Gastrocnemius medialis (tissue), 4 donors: ENCODE measurements around the gene GAB2.

Experiments
- CTCF ChIP-seq, 5 experiments: fragments of 450-650 bp in 3 of 5; fragments of 200-600 bp in 2 of 5; sonication (generic) in 2 of 5; IDR thresholded peaks in 4 of 5; conservative IDR thresholded peaks in 1 of 5; 1 replicate in 4 of 5; 2 replicates in 1 of 5; pipeline ENCODE4 v1.5.1; 2016 to 2019; ENCODE audit warnings: antibody characterized with exemption in 5 of 5, mild to moderate bottlenecking in 3 of 5, moderate library complexity in 3 of 5
- POLR2A ChIP-seq, 2 donors: fragments of 450-650 bp; IDR thresholded peaks; one replicate each; pipeline ENCODE4 v1.6.1; 2017; ENCODE audit warnings: antibody characterized with exemption in 2 of 2, mild to moderate bottlenecking in 2 of 2, moderate library complexity in 2 of 2

- no peak for TF ChIP-seq CTCF (IDR thresholded peaks at IDR 0.05 in 4 of 5, conservative IDR thresholded peaks at IDR 0.05 in 1 of 5)
- TF ChIP-seq POLR2A (IDR thresholded peaks at IDR 0.05): no peak
Observed at GRCh38 chr11:78405805-78406204, 11.8 kb downstream of the GAB2 start.
